CD4-positive, alpha-beta T cell treated with Interleukin-15 for 4 hours (primary cell): ENCODE data around the gene ZNF506.
"Not testable (repeated sequence)": the region's sequence is repeated elsewhere in the genome, so short reads cannot be mapped to it uniquely, and the experiment has no call there.

Source experiments
- DNase-seq: peaks from one replicate; pipeline ENCODE4 v3.0.0-alpha.2; 2020; ENCODE audit warnings: low spot score

The ZNF506 gene

DNA sequence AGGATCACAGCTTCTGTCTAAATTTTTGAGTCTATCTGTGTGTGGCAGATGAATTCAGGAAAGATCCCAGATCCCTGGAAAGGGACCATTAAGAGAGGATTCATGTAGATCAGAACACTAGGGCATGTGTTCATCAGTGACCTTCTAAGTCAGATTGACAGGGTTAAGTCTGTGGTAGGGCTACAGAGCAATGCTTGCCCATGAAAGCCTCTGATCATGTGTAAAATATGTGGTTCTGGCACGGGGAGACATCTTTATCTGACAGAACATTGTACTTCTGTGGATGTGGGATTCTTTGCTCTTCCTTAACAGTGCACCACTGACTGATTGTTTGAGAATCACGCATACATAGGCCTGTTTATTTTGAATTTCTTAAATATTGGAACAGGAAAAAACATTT is 42.9 kb downstream of the ZNF506 start:
- no peak for DNase-seq

DNA sequence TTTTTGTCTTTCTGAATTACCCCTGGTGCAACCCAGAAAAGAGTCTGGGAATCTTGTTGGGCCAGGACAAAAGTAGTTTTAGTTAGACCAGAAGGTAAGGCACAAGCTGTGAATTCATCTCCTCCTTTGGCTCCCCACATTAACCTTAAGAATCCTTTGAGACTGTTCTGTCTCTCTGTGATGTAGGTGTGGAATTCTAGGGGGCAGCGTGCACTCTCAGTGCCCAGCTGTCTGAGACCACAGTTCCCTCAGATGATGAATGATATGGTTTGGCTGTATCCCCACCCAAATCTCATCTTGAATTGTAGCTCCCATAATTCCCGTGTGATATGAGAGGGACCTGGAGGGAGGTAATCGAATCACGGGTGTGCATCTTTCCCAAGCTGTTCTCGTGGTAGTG is 43.9 kb downstream of the ZNF506 start:
- DNase-seq = no peak

DNA sequence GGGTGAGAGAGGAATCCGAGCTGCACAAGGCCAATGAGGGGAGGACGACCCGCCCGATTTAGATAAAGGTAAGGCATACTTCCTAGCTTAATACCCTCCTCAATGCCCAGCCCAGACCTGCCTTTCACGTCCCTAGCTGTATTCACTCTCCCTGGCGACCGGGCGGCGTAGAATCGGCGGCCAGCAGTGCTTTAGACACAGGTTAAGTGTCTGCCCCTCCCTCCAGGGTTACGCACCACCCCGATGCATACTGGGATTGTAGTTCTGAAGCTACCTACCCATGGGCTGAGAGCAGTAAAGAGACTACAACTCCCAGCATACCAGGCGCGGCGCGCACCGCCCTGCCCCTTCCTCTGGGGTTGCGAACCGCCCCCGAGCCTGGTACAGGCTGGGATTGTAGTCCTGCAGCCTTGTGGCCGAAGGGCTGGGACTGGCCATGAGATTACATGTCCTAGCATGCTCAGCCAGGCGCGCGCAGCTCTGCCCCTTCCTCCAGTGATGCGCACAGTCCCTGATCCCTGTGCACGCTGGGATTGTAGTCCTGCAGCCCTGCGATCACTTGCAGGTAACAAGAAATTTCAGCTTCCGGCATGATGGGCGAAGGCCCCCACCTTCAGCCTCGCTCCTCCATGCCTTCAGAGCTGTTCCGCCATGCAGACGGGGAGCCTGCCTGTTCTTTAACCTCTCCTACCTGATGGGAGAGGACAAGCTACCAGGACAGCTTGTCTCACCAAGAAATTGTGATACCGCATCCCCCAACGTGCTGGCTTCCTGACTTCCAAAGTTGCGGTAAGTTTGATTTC is 45.1 kb downstream of the ZNF506 start:
- peak; percentile 92 for DNase-seq

DNA sequence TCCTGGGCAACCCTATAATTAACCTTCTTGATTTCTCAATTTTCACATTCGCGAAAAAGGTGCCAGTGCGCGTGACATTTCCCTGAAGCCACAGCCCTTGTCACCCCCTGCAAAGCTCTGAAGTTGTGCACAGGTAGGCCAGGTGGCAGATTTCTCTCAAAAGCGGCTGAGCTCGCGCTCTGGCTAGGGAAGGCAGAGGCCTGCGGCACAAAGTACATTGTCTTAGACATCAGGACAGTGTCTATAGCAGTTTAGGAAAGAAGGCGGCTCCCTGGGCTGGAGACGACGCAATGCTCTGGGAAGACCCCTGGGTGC is 45.7 kb downstream of the ZNF506 start:
- no peak for DNase-seq

DNA sequence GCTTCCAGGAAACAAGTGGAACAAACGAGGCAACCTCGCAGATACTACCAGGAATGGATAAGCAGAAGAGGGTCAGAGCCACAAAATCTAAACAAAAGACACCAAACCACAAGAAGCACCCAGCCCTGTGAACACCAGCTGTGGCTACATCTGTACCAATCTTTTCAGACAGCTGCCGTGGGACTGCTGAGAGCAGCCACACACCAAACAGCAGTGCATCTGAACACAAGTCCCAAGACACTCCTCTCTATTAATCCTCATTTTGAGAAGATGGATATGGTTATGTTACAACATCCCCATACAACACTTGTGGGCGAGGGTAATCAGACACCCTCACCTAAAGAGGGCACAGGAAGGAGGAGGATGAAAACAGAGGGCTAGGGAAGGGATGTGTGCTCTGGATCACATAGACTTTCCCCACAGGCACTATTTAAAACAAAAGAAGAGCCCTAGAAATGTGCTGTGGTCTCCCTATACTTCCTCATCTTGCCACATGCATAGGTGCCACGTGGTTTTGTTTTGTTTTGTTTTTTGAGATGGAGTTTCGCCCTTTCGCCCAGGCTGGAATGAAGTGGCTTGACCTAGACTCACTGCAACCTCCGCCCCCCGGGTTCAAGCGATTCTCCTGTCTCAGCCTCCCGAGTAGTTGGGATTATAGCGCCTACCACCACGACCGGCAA is 47.1 kb downstream of the ZNF506 start:
- DNase-seq = no peak

DNA sequence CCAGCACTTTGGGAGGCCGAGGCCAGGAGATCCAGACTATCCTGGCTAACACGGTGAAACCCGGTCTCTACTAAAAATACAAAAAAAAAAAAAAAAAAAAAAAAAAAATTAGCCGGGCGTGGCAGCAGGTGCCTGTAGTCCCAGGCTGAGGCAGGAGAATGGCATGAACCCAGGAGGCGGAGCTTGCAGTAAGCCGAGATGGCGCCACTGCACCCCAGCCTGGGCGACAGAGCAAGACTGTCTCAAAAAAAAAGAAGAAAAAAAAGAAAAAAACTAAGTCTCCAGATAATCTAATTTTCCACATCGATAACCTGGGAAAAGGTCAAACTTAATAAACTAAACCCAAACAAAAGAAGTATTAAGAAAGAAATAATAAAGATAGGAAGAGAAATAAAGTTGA is 49.6 kb downstream of the ZNF506 start:
- not testable (repeated sequence) for DNase-seq

DNA sequence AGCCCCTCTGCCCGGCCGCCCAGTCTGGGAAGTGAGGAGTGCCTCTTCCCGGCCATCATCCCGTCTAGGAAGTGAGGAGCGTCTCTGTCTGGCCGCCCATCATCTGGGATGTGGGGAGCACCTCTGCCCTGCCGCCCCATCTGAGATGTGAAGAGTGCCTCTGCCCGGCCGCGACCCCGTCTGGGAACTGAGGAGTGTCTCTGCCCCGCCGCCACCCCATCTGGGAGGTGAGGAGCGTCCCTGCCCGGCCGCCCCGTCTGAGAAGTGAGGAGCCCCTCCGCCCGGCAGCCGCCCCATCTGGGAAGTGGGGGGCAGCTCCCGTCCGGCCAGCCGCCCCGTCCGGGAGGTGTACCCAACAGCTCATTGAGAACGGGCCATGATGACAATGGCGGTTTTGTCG is 51.6 kb downstream of the ZNF506 start:
- not testable (repeated sequence) for DNase-seq

DNA sequence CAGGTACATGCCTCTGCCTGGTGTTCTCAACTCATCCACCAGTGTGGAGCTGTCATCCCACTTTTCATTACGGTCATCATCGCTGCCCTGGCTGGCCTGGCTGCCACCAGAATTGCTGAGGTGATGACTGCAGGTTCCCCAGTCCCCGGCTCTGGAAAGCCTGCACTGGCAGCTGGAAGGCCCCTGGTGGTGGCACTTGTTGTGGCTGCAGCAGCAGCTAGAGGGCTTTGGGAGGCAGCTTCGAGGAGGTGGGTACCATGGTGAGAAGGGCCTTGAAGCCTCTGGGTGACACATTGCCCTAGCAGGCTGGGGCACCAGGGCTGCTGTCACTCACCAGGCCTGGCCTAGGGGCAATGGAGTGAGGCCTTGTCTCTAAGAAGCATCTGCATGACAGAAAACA is 63.4 kb downstream of the ZNF506 start:
- DNase-seq = no peak

DNA sequence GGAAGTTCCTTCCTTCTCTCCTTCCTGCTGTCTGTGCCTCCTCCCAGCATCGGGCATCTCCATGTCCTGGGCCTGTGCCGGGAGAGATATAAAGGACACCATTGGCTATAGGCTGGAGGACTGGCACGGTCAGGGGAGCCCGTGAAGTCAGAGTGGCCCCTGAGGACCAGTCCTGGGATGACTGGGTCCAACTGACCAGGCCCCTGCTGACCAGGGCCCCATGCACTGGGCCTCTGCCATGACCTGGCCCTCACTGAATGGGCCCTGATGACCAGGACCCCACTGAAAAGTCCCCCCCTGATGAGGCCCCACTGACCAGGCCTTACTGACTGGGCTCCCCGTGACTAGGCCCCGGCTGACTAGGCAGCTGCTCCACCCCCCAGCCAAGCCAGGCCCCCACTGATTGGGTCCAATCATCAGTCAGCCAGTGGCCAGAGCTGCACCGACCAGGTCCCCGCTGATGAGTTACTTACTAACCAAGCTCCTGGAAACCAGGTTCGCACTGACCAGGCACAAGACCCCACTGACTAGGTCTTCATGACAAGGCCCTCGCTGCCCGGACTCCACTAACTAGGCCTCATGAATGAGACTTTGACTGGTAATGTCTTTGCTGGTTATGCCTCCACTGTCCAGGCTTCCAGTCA is 68.7 kb downstream of the ZNF506 start:
- DNase-seq = no peak

DNA sequence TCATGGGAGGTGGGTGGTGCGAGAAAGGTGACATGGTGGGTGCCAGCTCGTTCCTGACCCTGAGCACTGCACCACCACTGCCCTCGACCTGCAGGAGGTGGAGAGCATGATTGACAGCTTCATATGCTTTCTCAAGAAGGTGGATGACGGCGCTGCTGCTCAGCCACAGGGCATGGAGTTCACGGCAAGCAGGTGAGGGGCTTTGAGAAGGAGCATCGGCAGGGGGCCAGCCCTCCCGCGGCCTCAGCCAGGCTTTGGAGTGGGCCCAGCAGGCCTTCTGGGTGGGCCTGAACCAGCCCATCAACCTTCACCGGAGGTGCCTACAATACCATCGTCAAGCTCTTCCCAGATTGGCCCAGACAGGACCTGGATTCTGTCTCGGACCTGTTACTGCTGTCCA is 69.7 kb downstream of the ZNF506 start:
- no peak for DNase-seq

DNA sequence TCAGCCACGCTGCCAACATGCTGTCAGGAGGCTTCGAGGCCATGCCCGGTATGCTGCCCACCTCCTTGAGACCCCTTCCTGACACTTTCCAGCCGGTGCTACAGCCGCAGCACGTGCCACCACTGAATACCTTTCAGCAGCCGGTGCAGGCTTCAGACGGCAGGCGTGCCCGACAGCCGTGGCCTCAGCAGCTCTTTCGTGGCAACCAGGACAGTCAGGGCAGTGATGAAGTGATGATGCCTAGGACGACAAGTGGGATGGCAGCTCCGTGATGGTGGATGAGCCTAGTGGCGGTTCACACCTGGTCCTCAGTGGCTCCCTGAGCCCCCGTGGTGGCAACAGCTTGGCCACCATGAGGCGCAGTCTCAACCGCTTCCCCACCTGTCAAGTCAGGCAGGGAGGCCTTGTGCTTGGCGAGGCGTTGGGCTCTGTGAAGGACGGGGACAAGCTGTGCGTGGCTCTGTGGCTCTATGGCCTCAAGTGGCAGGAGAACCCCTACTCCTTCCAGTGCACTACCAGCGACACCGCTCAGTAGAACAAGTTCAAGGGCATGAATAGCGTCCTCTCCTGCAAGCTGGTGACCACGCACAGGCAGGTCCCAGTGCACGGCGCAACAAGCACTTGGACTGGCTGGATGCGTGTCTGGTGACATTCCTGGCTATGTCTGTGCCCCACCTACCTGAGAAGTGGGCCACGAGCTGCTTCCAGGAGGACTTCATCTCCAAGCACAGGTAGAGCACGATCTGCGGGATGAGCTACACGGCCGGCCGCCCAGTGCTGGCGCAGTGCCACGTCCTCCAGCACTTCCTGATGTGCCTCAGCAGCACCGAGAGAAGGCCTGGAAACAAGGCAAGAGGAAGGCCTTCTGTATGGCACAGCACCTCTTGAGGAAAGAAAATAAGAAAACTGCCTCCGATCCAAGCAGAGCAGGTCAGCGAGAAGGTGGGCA is 70.4 kb downstream of the ZNF506 start:
- DNase-seq = no peak

DNA sequence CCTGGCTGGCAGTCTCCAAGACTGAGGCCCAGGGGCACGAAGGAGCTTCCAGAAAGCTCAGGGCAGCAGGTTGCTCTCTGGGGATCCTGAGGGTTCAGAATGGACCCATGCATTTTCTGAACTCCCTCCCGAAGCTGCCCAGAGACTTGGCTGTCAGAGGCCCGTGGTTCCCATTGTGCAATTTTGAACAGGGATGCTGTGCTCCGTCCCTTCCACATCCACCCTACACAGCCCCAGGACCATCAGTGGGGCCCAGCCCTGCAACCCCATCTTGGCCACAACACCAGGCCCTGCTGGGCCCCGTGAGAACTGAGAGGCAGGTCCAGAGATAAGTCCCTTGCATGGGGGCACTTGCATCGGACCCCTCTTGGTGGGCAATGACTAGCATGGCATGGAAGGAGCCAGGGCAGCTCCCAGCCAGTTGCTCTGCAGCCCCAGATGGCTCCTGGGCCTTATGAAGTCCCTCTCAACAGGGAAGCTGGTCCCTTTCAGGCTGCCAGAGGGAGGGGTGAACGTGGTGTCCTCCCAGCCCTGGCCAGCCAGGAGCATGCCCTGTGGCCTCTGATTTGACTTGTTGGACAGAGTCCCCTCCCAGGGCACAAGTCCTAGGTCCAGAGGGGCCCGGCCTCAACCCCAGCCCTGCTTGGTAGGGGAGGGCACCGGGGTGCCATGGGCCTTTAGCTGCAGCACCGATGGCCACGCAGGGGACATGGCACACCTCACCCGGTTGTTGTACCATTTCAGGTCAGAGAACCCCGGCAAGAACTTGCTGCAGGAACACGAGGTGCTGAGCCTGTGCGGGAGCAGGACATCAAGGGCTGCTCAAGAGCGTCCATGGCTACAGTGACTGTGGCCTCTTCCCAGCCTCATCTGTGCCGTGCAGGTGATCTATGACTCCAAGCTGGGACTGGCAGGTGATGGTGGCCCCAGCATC is 71.4 kb downstream of the ZNF506 start:
- no peak for DNase-seq

DNA sequence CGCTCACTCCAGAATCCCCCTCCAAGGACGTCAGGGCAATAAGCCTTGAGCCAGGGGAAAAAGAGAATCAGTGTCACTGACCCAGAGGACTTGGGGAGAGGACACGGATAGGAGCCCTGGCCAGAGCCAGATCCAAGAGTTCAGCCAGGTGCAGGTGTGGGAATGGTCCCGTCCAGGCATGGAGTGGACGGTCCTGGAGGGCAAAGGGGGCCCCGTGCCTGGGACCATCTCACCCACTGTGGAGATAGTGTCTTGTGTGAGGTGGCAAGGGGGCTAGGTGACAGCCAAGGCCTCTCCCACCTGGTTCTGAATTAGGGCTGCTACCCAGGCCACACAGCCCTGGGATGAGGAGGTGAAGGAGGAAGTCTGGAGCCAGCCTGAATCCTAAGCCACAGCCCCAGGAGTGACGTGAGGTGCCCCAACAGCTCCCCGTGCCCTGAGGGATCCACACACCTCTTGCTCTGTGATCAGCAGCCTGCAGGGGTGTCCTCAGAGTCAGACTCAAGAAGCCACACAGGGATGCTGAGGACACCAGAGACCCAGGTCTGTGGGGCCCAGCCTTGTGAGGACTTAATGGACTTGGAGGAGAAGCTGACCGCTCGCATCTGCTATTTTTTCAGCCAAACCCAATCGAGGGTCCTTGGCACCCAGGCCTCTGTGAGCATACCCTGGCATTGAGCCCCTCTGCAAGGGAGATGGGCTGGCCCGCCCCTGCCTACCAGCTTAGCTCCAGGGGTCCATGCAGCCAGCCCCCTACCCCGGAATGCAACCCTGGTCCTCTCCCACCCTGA is 72.2 kb downstream of the ZNF506 start:
- DNase-seq = no peak

DNA sequence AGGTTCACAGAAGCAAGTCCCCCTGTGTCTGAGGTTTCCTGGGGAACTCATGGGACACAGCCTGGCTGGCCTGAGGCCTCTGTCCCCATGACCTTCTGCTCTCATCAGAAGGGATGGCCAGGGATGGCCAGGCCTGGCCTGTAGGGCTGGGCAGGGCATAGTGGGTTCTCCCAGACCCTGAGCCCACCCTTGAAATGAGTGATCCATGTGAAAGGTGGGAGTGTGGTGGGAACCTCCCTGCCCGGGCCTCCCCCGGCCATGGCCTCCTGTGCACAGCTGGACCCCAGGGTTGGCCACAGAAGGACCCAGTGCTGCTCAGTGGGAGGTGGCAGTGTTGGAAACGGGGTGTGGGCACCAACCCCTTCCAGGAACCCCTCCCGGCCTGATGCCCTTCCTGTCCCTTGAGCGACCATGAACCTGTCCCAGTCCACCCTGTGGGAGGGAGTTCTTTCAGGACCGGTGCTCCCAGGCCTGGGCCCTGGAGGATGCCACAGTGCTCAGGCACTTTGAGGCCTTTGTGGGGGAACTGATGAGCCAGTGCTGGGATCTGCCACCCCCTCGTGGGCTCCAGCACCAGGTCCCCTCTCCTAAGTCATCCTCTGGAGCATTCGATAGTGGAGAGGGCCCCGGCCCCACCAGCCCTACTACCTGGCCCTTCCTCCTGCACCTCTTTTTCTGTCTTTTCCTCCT is 73.2 kb downstream of the ZNF506 start:
- no peak for DNase-seq

DNA sequence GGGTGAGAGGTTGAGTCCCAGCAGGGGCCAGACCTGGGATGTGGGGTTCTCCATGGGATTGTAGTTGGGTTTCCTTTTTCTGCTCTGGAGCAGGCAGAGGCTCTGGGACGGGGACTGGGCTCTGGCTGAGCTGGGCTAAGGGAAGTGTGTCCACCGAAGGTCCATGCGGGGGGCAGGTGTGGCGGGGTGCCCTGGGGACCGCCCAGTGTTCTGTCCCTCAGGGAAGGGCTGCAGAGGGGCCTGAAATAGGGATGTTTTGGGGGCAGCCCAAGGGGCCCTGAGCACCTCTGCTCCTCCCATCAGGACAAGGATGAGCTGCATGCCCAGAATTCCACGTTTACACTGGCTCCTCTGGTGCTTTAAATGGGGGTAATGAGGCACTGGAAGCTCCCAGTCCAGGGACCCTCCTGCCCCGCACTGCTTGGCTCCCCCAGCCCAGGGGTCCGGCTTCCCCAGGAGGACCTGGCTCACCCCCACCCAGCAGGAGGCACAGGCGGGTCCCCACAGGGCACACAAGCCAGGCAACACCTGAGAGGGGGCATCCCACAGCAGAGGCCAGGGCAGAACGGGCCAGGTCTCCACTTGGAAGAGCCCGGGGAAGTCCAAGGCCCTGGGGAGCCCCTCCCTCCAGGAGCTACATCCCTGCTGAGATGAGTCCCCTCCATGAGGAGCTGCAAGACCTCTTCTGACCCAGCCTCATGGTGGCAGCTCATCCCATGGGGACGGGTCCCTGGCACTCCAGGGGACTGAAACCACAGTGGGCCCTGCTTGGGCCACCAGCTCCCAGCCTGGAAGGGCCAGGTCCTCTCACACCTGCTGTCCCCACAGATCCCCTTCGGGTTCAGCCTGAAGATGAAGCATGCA is 74.0 kb downstream of the ZNF506 start:
- DNase-seq = no peak

DNA sequence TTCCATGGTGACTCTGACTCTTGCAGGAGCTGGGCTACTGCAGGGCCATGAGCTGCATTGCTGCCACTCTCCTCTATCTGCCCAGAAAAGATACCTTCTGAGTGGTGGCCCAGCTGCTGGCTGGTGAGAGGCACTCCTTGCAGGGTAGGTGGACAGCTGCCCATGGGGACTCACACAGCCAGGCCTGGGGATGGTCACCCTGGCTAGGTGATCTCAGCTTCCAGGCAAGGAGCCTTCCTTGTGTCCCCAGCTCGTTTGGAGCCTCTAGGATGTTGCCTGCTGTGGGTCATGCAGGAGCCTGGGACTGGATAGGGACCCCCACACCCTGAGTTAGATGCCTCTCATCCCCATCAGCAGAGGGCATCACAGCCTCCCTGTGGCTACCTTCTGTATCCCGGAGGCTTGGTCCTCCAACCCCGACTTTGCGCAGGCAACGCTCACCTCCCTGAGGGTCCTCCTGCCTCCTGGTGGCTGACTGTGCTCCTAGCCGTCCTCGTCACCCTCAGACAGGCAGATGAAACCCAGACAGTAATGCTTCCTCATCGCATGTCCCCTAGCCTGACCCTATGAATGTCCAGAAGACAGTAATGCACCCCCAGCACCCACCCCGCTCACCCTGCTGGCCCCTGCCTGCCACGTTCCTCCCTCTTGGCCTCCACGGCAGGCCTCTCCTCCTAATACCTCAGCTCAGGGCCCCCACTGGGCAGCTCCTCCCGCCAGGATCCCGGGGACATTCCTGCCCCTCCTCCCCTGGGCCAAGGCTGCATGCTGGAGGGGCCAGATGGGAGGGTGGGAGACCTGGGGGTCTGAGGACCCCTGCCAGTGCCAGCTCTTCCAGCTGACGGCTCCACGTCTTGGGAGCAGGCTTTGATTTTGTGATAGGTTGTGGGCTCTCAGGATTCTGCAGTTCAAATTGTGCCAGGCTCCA is 75.0 kb downstream of the ZNF506 start:
- DNase-seq = no peak

DNA sequence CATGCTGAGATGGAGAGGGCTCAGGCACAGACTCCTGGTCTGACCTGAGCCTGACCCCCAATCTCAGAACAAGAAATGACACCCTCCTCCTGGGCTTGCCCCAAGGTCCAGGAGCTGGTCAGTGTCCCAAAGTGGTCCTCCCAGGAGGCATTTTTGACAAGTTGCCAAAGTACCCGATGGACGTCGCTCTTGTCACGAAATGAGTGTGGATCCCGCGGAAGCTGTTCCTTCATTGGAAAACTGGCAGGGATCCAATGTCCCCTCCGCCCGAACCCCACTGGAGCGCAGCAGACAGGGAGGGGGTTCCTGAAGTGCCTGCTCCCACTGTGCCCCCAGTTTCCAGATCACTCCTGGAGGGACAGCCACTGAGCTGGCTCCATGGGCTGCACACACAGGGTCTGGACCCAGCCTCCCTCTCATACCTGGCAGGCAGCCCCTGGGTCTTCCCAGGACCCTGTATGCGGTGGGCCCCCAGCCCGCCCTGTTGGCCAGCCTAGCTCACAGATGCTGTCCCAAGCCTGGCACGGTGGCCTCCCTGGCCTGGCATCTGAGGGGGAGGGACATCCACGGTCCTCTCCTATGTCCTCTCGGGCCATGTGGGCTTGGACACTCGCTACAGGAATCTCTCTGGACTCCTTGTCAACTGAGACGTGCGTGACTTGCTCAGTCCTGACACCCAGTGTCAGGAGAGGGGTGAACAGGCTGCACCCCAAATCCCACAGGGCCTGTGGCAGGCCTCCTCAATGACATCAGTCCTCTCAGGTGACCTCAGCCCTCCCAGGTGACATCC is 75.9 kb downstream of the ZNF506 start:
- DNase-seq = no peak
